Mesenteric fat pad (tissue), 1 donor: ENCODE measurements around the gene MRPS5. TPM values are rescaled to one million over a fixed set of nuclear protein-coding genes. Genes with fewer than 3 reads are reported as not detected.
A peak's percentile ranks its signal among the peaks of the same experiment; 100 is the strongest.

Experiments
- DNase-seq: peaks from one replicate; pipeline ENCODE4 v3.0.0-alpha.2; 2020; ENCODE audit warnings: low spot score
- total RNA-seq: library from RNA; stranded (reverse); fragmentation: NEBNext Ultra II Directional; extraction: Animal tissue kit (Norgen Biotek cat#: 25700); gene quantifications from one replicate; pipeline ENCODE4 v1.2.1, GENCODE V29; 2021
- donor health status: DM: yes; HTN: yes; CAD: no.

MRPS5 gene
- total RNA-seq, 1 donor from 2014 or later = 43.4 TPM

GRCh38 chr2:95091885-95092555, 29.6 kb downstream of the MRPS5 start:
- DNase-seq = no peak

GRCh38 chr2:95087379-95087778, 34.2 kb downstream of the MRPS5 start:
- DNase-seq = no peak

DNA sequence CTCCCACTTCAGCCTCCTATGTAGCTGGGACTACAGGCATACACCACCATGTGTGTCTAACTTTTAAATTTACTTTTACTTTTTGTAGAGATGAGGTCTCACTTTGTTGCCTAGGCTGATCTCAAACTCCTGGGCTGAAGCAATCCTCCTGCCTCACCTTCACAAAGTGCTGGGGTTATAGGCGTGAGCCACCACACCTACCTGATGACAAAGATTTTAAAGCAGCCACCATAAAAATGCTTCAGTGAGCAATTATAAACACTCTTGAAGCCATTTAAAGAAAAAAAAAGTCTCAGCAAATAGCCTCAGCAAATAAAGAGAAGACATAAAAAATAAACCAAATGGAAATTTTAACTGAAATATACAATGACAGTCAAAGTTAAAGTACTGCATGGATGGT, 35.6 kb downstream of the MRPS5 start:
- no peak for DNase-seq

GRCh38 chr2:95082477-95082876, 39.1 kb downstream of the MRPS5 start:
- DNase-seq = no peak

DNA sequence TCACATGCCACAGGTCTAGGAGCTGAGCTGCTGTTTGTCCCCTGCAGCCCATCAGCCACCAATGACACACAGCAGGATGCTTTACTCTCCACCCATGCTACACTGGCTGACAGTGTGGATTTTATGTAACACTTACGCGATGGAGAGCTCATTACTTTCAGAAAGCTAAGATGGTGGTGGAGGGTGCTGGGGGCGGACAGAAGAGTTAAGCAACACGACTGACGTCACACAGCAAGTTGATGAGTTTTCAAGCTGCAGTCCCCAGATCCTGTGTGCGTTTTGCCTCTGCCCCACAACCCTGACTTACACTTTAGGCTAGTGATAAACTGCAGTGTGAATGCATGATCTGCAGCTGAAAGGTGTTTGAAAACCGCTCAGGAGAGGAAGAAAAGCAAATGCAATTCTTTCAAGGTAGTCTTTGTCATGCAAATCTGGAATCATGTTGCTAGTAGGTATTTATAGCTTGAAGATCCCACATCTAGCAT, 42.4 kb downstream of the MRPS5 start:
- DNase-seq = no peak

DNA sequence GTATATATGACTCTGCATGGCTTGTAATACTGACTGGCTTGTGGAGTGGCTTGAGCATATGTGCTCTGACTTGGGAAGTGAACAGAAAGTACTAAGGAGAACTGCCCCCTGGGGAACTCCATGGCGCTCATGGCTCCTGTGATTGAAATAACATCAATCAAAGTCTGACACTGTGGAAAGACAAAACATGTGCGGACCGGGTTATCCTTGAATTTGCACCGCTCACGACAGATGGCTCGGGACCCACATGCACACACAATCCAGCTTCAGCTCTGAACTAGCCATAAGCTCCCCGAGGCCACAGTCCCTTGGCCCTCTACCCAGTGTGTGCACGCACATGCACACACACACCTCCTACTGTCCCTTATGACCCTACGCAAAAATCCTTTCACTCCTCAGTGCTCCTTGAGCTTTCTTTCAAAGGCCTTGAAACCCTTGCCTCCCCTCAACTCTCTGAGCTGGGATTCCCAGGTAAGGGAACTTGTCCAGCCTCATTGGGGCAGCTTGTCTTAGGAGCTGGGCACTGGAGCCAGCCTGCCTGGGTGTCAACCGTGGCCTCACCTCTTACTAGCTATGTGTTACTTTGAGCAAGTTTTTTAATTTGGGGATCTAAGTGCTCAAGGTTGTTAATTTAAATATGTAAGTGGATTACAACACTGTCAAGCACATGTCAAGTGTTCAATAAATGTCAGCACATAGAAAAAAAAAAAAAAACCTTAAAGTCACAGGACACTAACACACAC, 43.6 kb downstream of the MRPS5 start:
- DNase-seq = no peak

DNA sequence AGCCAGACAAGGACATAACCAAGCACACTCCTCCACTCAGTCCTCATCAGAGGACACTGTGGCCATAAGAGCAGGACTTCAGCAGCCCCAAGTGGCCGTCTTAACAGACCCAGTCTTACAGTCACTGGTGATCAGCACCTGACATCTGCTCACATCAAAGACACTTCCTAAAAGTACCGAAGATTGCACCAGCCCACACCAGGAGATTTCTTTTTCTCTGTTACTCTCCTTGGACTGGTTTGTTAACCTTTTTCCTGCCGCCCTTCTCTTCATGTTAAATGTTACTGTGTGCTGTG, 44.1 kb downstream of the MRPS5 start:
- DNase-seq = no peak

GRCh38 chr2:95076705-95077529, 44.7 kb downstream of the MRPS5 start:
- DNase-seq = no peak

DNA sequence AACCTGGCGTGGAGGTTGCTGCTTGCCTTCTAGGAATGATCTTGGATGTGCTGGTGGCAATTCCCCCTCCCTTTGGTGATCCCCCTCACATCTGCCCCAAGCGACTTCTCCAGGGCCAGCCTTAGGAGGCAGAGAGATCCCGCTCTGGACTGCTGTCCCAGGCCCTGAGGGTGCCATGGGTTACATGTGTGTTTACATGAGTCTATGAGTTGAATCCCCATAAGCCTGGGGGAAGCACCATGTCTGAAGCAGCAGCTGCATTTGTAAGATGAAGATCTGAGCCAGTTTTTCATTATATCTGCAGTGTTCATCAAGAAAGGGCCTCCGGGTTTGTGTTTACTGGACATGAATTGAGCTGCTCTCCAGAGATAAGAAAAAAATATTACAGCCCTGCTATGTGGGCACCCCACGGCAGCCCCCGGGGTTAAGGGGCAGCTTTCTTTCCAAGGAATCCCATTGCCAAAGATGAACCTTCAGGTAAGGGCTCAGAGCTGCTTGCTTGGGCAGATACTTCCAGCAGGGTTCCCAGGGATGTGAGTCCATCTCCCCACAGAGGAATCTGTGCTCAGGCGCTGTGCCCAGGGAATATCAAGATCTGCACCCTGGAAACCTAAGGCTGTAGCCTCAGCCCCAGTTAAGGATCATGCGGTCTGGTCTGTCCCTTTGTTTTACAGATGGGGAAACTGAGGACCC, 46.0 kb downstream of the MRPS5 start:
- DNase-seq = no peak

DNA sequence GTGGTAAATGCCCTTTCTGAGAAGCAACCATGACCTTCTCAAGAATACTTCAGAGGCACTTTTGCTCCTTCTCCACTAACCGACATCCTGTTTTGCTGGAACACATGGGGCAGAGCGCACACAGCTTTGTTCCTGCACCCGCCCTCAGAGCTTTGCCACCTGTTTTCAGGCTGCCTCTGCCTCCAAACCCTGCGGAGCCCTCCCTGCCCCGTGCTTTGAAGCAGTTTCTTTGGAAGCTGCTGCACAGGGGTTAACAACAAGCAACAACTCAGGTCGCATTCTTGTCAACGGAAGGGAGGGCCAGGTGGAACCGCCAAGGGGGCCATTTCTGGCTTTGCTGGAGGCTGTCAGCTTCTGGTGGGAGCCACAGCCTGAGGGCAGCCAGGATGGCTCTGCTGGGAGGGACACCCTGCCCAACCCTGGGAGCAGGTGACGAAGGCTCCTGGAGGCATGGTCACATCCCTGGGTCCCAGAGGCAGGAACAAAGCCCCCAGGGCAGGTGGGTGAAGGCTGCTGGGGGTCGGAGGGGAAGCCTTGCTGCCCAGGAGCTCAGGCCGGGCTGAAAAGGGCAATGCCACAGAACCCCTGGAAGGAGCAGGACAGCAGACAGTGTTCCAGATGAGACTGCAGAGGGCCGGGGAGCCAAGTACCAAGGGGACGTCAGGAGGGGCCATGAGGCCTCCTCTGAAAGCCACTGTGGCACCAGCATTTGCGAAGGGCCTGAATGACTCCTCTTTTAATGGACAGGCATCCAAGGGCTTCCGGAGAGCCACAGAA, 46.8 kb downstream of the MRPS5 start:
- DNase-seq = no peak

GRCh38 chr2:95073856-95074662, 47.5 kb downstream of the MRPS5 start:
- peak; percentile 43 for DNase-seq

GRCh38 chr2:95072424-95072823, 49.2 kb downstream of the MRPS5 start:
- DNase-seq = peak; percentile 69

DNA sequence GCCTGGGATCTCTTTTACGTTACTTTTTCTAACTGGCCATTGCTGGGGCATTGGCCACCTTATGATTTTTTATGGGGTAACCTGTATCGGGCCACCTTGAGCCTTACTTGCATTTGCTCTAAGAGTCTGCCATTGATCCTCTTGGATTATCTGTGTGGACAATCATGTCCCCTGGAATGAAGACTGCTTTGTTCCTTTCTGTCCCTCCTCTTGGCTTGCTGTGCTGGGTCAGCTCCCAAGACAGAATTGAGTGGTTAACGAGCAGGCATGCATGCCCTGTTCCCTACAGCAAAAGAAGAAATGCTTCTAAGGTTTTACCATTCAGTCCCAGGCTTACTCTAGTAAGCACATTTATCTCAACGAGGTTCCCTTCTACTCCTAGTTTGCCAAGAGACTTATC, 49.8 kb downstream of the MRPS5 start:
- DNase-seq = peak; percentile 43

GRCh38 chr2:95069465-95069864, 52.1 kb downstream of the MRPS5 start:
- DNase-seq = peak; percentile 41

GRCh38 chr2:95068256-95068655, 53.4 kb downstream of the MRPS5 start:
- peak; percentile 2 for DNase-seq

- peak; percentile 72 for DNase-seq
Measured at GRCh38 chr2:95063086-95063958, 58.3 kb downstream of the MRPS5 start.

DNA sequence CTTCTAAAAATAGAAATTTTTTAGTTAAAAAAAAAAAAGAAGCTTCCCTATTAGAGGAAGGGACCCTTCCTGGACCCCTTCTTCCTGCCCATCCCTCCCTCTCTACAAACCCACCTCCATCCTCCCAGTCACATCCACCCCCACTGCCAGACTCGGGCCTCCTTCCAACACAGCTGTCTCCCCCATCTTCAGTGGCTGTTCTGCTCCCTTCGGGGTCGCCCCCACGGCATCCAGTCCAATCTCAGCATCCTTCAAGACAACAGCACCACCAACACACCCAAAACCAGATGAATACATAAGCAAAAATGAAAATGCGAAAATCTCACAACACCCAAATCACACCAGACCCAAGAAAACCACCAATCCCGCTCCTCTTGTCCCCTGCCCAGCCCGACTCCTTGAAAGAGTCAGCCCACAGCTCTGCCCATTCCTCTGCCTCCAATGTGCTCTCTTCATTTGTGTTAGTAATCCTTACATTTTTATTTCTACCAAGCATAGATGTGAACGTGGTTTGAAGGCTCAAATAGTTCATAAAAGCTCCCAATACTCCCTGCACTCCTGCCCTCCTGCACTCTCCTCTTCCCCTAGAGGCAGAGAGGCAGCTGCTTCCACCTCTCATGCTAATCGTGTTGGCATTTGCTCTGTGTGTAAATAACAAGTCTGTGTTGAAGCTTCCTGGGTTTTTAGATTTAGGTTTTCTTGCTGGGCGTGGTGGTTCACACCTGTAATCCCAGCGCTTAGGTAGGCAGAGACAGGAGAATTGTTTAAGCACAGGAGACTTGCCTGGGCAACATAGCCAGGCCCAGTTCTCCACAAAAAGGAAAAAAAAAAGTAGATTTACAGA, 59.1 kb downstream of the MRPS5 start:
- DNase-seq = peak; percentile 73
